Activated naive CD8-positive, alpha-beta T cell treated with anti-CD3 and anti-CD28 coated beads, Interleukin-2, amount 10 ng/mL, durations not matched to agents 7 days and 5 days (primary cell): ENCODE data around the gene SART3. TPM values are rescaled to one million over a fixed set of nuclear protein-coding genes. Genes with fewer than 3 reads are reported as not detected.

ENCODE experiments used
- ATAC-seq: fragments of 150-1000 bp; cut with Tn5 transposase; one replicate; pipeline ENCODE4 v1.10.0; 2021; ENCODE audit warnings: low read depth, moderate library complexity
- POLR2A ChIA-PET: fragments of 350-600 bp; sonication (Branson Sonifier 250); formaldehyde crosslinking; loops from one replicate; lab custom pipeline; 2021; ENCODE audit warnings: antibody characterized with exemption; lab: Charles Lee
- DNase-seq: peaks from one replicate; pipeline ENCODE4 v3.0.0; 2021
- H3K27ac Mint-ChIP-seq: one replicate; pipeline ENCODE4 v1.8.0; 2022; ENCODE audit warnings: mild to moderate bottlenecking, mixed read lengths
- H3K27me3 Mint-ChIP-seq: one replicate; pipeline ENCODE4 v1.8.0; 2022; ENCODE audit warnings: mild to moderate bottlenecking, moderate library complexity, mixed read lengths
- H3K36me3 Mint-ChIP-seq: one replicate; pipeline ENCODE4 v1.8.0; 2021; ENCODE audit warnings: mild to moderate bottlenecking, mixed read lengths
- H3K4me1 Mint-ChIP-seq: one replicate; pipeline ENCODE4 v1.8.0; 2021; ENCODE audit warnings: mixed read lengths
- H3K4me3 Mint-ChIP-seq: one replicate; pipeline ENCODE4 v1.8.0; 2022; ENCODE audit warnings: mild to moderate bottlenecking, moderate library complexity, mixed read lengths
- H3K9me3 Mint-ChIP-seq: one replicate; pipeline ENCODE4 v1.8.0; 2021; ENCODE audit warnings: mixed read lengths
- total RNA-seq, 2 experiments: library from RNA; stranded (reverse); gene quantifications; one replicate each; pipeline ENCODE4 v1.2.3, GENCODE V29; 2021

SART3 gene
- total RNA-seq, 2 experiments from 2014 or later: 79.9 to 88.3 TPM

DNA sequence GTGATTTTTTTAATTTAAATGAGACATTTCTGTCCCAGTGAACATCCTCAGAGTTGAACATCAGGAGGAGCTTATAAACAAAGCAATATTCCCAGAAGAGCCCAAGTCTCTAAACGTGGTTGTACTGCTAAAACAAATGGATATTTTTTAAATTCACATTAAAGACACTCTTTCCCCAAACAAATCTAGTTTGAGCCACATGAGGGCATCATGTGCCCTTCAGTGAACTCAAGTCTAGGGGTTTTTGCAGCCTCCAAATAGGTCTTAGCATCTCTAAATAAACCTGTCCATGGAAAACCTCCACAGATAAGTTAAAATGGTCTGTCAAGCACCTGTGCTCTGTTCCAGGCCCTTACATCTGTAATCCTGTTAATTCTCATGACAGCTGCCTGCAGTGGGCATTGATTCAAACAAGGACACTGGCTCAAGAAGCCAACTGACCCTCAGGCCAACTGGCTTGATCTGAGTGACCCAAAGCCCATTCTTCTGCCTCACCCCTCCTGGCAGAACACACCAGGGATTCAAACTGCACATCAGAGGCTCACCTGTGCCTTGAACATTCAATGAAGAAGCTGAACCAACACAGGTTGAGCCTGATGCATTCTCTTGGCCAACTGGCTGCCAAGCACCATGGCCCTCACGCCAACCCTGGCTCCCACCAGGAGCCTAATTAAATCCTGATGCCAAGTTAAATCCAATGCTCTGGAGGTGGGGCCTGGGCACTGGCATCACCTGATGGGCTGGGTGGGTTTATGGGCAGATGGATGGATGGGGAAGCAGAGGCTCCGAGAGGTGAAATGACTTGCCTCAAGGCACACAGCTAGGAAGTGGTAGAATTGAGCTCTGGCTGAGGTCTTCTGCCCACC is 10.0 kb upstream of the SART3 start:
- POLR2A ChIA-PET: interaction anchor here (1.5 to 12.2 kb wide), 3 partner anchors 9 to 49 kb away, joined by 3 to 135 read pairs (median 5); partner anchors contain the start of genes ISCU and SART3
- Mint-ChIP-seq H3K27me3 (peaks cover 3% of the 10 kb centered on the region), H3K9me3 (peaks cover 2% of the 10 kb centered on the region), H3K27ac (peak overlapping the region; percentile 2), H3K36me3 (peaks cover 17% of the 10 kb centered on the region), H3K4me3 (no peak overlapping the region), H3K4me1 (peaks cover 54% of the 10 kb centered on the region)
- ATAC-seq (no peak), DNase-seq (no peak)

DNA sequence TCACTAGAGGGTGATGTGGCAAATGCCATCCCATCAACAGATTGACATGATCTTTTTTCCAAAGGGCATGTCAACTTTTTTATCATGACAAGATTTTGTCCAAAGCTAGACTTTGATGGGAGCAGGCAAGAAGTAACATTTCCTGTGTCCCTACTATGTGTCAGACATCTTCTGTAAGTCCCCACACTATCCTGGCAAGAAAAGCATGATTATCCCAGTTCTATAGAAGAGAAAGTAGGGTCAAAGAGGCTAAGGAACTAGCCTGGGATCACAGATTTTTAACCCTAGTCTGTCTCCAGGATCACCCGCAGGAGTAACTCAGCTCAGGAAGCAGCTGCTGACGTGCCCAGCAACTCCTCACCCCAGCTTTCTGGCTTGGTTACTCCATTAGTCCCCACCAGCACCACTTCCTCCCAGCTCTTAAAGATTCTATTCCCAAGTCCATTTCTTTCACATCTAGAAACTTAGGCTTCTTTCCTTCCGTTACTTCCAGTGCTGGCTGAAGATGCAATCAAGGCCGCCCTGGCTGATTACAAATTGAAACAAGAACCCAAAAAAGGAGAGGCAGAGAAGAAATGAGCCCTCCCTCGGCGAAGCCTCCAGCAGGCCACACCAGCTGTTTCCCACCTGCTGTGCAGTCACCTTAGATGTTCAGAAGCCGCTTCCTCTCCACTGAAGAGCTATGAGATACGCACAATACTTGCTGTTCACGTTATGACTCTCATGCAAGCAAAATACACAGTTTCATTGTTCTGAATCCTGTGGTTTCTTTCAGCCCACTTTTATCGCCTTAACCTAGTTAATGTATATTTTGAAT is 7.6 kb upstream of the SART3 start:
- peak overlapping the region; percentile 76 for H3K4me3 Mint-ChIP-seq

GRCh38 chr12:108567406-108568337 is 6.7 kb upstream of the SART3 start:
- POLR2A ChIA-PET: interaction anchor here (0.6 to 12.2 kb wide), 8 partner anchors 9 to 1661 kb away, joined by 3 to 135 read pairs (median 4); partner anchors contain the start of gene SELPLG
- peaks cover 49% of the 10 kb centered on the region for H3K4me1 Mint-ChIP-seq
- H3K4me3 Mint-ChIP-seq: peak overlapping the region; percentile 76
- H3K9me3 Mint-ChIP-seq: no peaks in the 10 kb centered on the region
- H3K36me3 Mint-ChIP-seq: peaks cover 23% of the 10 kb centered on the region
- no peak for DNase-seq
- peak overlapping the region; percentile 91 for H3K27ac Mint-ChIP-seq
- no peaks in the 10 kb centered on the region for H3K27me3 Mint-ChIP-seq
- ATAC-seq: no peak

More for the DNA sequence above, 7.6 kb upstream of the SART3 start:
- peaks cover 23% of the 10 kb centered on the region for H3K36me3 Mint-ChIP-seq
- no peaks in the 10 kb centered on the region for H3K9me3 Mint-ChIP-seq
- H3K27me3 Mint-ChIP-seq: no peaks in the 10 kb centered on the region
- POLR2A ChIA-PET: interaction anchor here (0.7 to 12.2 kb wide), 8 partner anchors 8 to 95 kb away, joined by 3 to 135 read pairs (median 4); partner anchors contain the start of gene SELPLG
- peak; percentile 100 for ATAC-seq
- peak; percentile 67 for DNase-seq
- peaks cover 46% of the 10 kb centered on the region for H3K4me1 Mint-ChIP-seq
- peak overlapping the region; percentile 91 for H3K27ac Mint-ChIP-seq

DNA sequence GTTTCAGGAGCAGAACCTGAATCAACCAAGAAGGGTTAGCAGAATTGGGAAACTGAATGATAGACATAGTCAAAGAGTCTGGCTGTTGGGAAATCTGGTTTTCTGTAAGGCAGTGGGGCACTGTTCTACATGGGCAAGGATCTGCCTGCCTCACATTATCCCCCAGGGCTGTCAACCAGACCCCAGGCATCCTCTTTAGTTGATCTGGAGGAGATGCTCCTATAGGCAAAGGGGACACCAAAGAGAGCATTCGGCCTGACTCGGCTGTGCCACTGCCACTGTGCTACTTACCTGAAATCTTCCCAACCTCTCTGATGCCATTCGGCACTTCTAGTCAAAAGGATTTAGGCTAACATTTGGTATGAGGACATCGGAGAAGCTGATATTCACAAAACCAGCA is 5.5 kb upstream of the SART3 start:
- peak overlapping the region; percentile 58 for H3K27ac Mint-ChIP-seq

GRCh38 chr12:108565976-108566375 is 5.0 kb upstream of the SART3 start:
- Mint-ChIP-seq H3K4me1 (peaks cover 55% of the 10 kb centered on the region), H3K27me3 (no peaks in the 10 kb centered on the region), H3K9me3 (no peaks in the 10 kb centered on the region), H3K36me3 (peaks cover 23% of the 10 kb centered on the region), H3K4me3 (no peak overlapping the region), H3K27ac (peak overlapping the region; percentile 58)
- no peak for DNase-seq
- ATAC-seq: no peak
- POLR2A ChIA-PET: interaction anchor here (4.3 to 12.2 kb wide), 2 partner anchors 54 to 66 kb away, joined by 76 to 135 read pairs; partner anchors contain the start of gene SELPLG

More for the DNA sequence above, 5.5 kb upstream of the SART3 start:
- Mint-ChIP-seq H3K27me3 (no peaks in the 10 kb centered on the region), H3K4me3 (no peak overlapping the region), H3K4me1 (peaks cover 54% of the 10 kb centered on the region), H3K36me3 (peaks cover 23% of the 10 kb centered on the region), H3K9me3 (no peaks in the 10 kb centered on the region)
- ATAC-seq (no peak), DNase-seq (no peak)
- POLR2A ChIA-PET: interaction anchor here (1.4 to 12.2 kb wide), 3 partner anchors 10 to 66 kb away, joined by 3 to 135 read pairs (median 76); partner anchors contain the start of gene SELPLG

DNA sequence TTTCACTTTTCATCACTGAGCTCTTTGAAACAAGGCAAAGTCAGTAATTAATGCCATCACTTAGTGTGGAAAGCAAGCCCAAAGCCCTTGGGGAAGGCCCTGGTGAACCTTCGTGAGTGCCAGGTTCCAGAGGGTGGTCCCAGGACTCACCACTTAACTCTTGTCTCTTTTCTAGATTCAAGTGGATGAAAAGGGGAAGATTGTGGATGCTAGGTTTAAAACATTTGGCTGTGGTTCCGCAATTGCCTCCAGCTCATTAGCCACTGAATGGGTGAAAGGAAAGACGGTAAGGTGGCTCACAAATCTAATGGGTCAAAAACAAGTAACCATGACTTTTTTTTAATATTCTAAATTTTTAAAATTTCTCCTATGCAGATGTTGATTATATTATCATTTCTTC is 4.2 kb upstream of the SART3 start:
- Mint-ChIP-seq H3K27me3 (no peaks in the 10 kb centered on the region), H3K9me3 (no peaks in the 10 kb centered on the region), H3K36me3 (peaks cover 22% of the 10 kb centered on the region), H3K4me1 (peaks cover 49% of the 10 kb centered on the region), H3K4me3 (no peak overlapping the region), H3K27ac (no peak overlapping the region)
- POLR2A ChIA-PET: interaction anchor here (1.2 to 12.2 kb wide), 3 partner anchors 10 to 67 kb away, joined by 3 to 146 read pairs (median 135); partner anchors contain the start of gene SELPLG
- ATAC-seq (no peak), DNase-seq (no peak)

DNA sequence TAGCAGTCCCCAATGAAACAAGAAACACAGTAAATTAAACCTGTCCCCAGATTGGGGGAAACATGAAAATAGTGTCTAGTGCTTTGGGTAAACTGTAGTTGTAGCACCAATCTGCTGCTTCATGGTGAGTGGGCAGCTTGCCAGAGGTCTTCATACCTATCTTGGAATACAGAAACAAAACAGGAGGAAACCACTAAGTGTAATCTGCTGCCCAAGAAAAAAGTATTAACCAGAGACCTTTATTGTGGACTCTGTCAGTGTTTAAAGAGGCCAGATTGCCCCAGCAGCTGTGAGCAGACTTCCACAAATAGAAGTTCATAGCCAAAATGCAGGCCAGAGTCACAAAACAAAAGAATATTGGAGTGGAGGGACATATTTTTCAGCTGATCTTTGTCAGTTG is 3.8 kb upstream of the SART3 start:
- H3K27me3 Mint-ChIP-seq: no peaks in the 10 kb centered on the region
- H3K4me1 Mint-ChIP-seq: peaks cover 51% of the 10 kb centered on the region
- DNase-seq (no peak), ATAC-seq (no peak)
- no peak overlapping the region for H3K4me3 Mint-ChIP-seq
- peaks cover 24% of the 10 kb centered on the region for H3K36me3 Mint-ChIP-seq
- H3K27ac Mint-ChIP-seq: no peak overlapping the region
- no peaks in the 10 kb centered on the region for H3K9me3 Mint-ChIP-seq
- POLR2A ChIA-PET: interaction anchor here (1.2 to 12.2 kb wide), 3 partner anchors 10 to 67 kb away, joined by 3 to 146 read pairs (median 135); partner anchors contain the start of gene SELPLG

DNA sequence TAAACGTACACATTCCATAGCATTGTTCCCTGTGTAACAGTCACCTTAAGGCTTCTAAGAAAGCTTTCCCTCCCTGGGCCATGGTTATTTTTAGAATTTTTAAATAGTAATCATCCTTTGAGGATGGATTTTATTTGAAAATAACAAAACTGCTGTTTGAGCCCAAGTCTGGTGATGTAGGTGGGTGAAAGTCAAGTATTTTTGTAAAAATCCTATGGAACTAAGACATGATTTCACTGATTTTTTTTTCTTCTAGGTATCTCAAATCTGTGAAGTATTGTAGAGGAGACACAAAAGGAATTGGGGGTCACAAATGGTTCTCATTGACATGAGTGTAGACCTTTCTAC is 2.8 kb upstream of the SART3 start:
- Mint-ChIP-seq H3K4me1 (peaks cover 52% of the 10 kb centered on the region), H3K27me3 (no peaks in the 10 kb centered on the region), H3K27ac (peak overlapping the region; percentile 98), H3K36me3 (peaks cover 22% of the 10 kb centered on the region), H3K9me3 (no peaks in the 10 kb centered on the region), H3K4me3 (peak overlapping the region; percentile 94)
- ATAC-seq (no peak), DNase-seq (no peak)
- POLR2A ChIA-PET: interaction anchor here (6.6 to 12.2 kb wide), 2 partner anchors 56 to 68 kb away, joined by 135 to 146 read pairs; partner anchors contain the start of gene SELPLG

DNA sequence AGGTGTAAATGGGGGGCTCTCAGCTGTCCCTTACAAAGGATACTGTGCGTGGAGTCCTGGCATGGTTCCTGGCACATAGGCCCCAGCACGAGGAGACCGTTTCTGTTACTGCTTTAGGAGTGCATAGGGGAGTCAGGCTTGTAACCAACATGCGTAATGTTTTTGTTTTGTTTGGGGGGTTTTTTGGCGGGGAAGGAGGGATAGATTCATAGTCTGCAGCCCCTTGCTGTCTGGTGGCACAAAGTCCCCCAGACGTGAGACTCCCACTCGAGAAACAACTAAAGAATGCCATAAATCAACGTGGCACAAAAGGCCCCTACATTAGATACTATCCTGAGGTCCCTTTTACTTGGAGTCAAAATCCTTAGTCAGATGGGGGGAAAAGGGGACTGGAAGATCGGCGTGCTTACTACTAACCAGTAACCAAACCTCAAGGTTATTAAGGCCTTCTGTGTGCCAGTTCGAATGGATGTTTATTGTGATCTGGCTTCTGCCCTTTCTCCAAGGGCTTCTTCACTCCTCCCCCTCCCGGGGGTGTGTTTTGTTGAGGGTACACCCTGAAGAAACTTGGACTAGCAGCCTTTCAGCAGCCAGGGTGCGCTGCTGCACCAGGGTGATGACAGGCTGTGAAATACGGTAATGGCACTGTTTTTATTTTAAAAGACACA is 2.3 kb upstream of the SART3 start:
- H3K27me3 Mint-ChIP-seq: no peaks in the 10 kb centered on the region
- POLR2A ChIA-PET: interaction anchor here (1.3 to 12.2 kb wide), 5 partner anchors 56 to 294 kb away, joined by 4 to 146 read pairs (median 7); partner anchors contain the start of genes SELPLG and SSH1
- peak; percentile 53 for ATAC-seq
- H3K4me3 Mint-ChIP-seq: peak overlapping the region; percentile 94
- peaks cover 48% of the 10 kb centered on the region for H3K4me1 Mint-ChIP-seq
- peak overlapping the region; percentile 98 for H3K27ac Mint-ChIP-seq
- H3K9me3 Mint-ChIP-seq: no peaks in the 10 kb centered on the region
- H3K36me3 Mint-ChIP-seq: peaks cover 20% of the 10 kb centered on the region
- DNase-seq: peak; percentile 81

GRCh38 chr12:108562348-108563135 is 1.6 kb upstream of the SART3 start, which contains the start of gene ISCU:
Gene ISCU (plus strand): TSS chr12:108562596. CDS start chr12:108562623, 27 bp downstream.
- DNase-seq (peak; percentile 100), ATAC-seq (peak; percentile 79)
- Mint-ChIP-seq H3K27me3 (no peaks in the 10 kb centered on the region), H3K4me3 (peak within 1 kb of the TSS; percentile 94), H3K9me3 (no peaks in the 10 kb centered on the region), H3K27ac (peak within 1 kb of the TSS; percentile 98), H3K36me3 (peaks cover 17% of the 10 kb centered on the region), H3K4me1 (peaks cover 45% of the 10 kb centered on the region)
- POLR2A ChIA-PET: interaction anchor here (0.7 to 12.2 kb wide), 8 partner anchors 8 to 295 kb away, joined by 3 to 146 read pairs (median 5); partner anchors contain the start of genes FICD, SELPLG and SSH1
